ENCODE data around the gene SUCLG2.

The SUCLG2 gene

GRCh38 chr3:67495751-67496150 lies 158.7 kb downstream of the SUCLG2 start:
- no peak for DNase-seq

GRCh38 chr3:67493808-67494207 lies 160.6 kb downstream of the SUCLG2 start:
- DNase-seq = no peak

- no peak for DNase-seq
These were observed 163.8 kb downstream of the SUCLG2 start for GRCh38 chr3:67490658-67491057.

GRCh38 chr3:67489816-67490215 lies 164.6 kb downstream of the SUCLG2 start:
- no peak for DNase-seq

- DNase-seq = no peak
These were observed 166.8 kb downstream of the SUCLG2 start for GRCh38 chr3:67487564-67488114.

GRCh38 chr3:67486883-67487282 lies 167.5 kb downstream of the SUCLG2 start:
- no peak for DNase-seq

GRCh38 chr3:67484085-67484484 lies 170.3 kb downstream of the SUCLG2 start:
- no peak for DNase-seq

GRCh38 chr3:67481126-67481525 lies 173.3 kb downstream of the SUCLG2 start:
- DNase-seq = no peak

GRCh38 chr3:67478423-67478822 lies 176.0 kb downstream of the SUCLG2 start:
- no peak for DNase-seq

- DNase-seq = no peak
These were observed 180.1 kb downstream of the SUCLG2 start for GRCh38 chr3:67474311-67474710.

- DNase-seq = no peak
These were observed 181.7 kb downstream of the SUCLG2 start for GRCh38 chr3:67472674-67473201.

GRCh38 chr3:67470207-67470606 lies 184.2 kb downstream of the SUCLG2 start:
- no peak for DNase-seq

- no peak for DNase-seq
These were observed 185.9 kb downstream of the SUCLG2 start for GRCh38 chr3:67468511-67468910.

- no peak for DNase-seq
These were observed 190.8 kb downstream of the SUCLG2 start for GRCh38 chr3:67463656-67464055.

- DNase-seq = no peak
These were observed 192.2 kb downstream of the SUCLG2 start for GRCh38 chr3:67462187-67462586.

- DNase-seq = peak; percentile 72
These were observed 192.7 kb downstream of the SUCLG2 start for GRCh38 chr3:67461667-67462142.

GRCh38 chr3:67460841-67461510 lies 193.4 kb downstream of the SUCLG2 start:
- no peak for DNase-seq

GRCh38 chr3:67459796-67460195 lies 194.6 kb downstream of the SUCLG2 start:
- DNase-seq = no peak

- DNase-seq = peak; percentile 25
These were observed 195.4 kb downstream of the SUCLG2 start for GRCh38 chr3:67458896-67459530.

- no peak for DNase-seq
These were observed 196.0 kb downstream of the SUCLG2 start for GRCh38 chr3:67458408-67458807.

- no peak for DNase-seq
These were observed 200.8 kb downstream of the SUCLG2 start for GRCh38 chr3:67453628-67454027.

GRCh38 chr3:67450153-67450552 lies 204.3 kb downstream of the SUCLG2 start:
- DNase-seq = no peak

GRCh38 chr3:67447393-67447792 lies 207.0 kb downstream of the SUCLG2 start:
- no peak for DNase-seq

GRCh38 chr3:67437789-67438188 lies 216.6 kb downstream of the SUCLG2 start:
- no peak for DNase-seq

All from NCI-H1694 treated with DMSO at 0.1 percent for 48 hours (cell line).